K562 (cell line): Measurements from ENCODE around the gene ZNF626. TPM values are rescaled to one million over a fixed set of nuclear protein-coding genes. Genes with fewer than 3 reads are reported as not detected.

Experiments used
- ATAC-seq: fragments of 200-7000 bp; cut with Tn5 transposase; 3 replicates; pipeline ENCODE4 v1.9.1; 2020; ENCODE audit warnings: moderate library complexity
- BruUV-seq: library from RNA; stranded (reverse); fragments of 400-500 nt; replicated peaks from 2 replicates; lab custom pipeline; 2021; lab: Mats Ljungman, UMichigan
- CTCF ChIA-PET: fragments of 300-600 bp; formaldehyde crosslinking; extraction: SDS; loops from one replicate; lab custom pipeline; 2021; ENCODE audit warnings: low intra/inter-chr PET ratio; lab: Yijun Ruan, JAX
- POLR2A ChIA-PET: fragments of 300-600, 350-650 bp; sonication (Branson Sonifier 250); formaldehyde crosslinking; extraction: SDS; loops from one replicate; lab custom pipeline; 2021; ENCODE audit warnings: antibody characterized with exemption, inconsistent platforms; lab: Yijun Ruan, JAX
- DNase-seq, 4 experiments: peaks; one replicate each; pipeline versions ENCODE4 v3.0.0 to v3.0.0-alpha.2; 2011 to 2018; ENCODE audit warnings: low spot score in 3 of 4, mixed read lengths in 3 of 4; ENCODE audit errors: extremely low read depth in 1 of 4
- FAIRE-seq: peaks from 2 replicates; lab custom pipeline; 2011; peaks lifted over from hg19 to GRCh38; lab: Jason Lieb, UNC
- H2AFZ ChIP-seq: 2 replicates; pipeline ENCODE4 v1.6.0; 2011; ENCODE audit warnings: low read depth, low read length, control low read depth, inconsistent platforms
- H3K27ac ChIP-seq: fragments of 200-600 bp; 3 replicates; pipeline ENCODE4 v1.8.0; 2011; ENCODE audit warnings: low read depth, mild to moderate bottlenecking, control low read depth, inconsistent platforms, low read length, moderate library complexity, mixed read lengths; ENCODE audit errors: extremely low read depth
- H3K27me3 ChIP-seq, 2 experiments: fragments of 300-600 bp in 1 of 2; 2 replicates in 1 of 2; 3 replicates in 1 of 2; pipeline versions ENCODE4 v1.6.0 to v1.8.0; 2011; ENCODE audit warnings: inconsistent platforms in 2 of 2, low read length in 2 of 2, mild to moderate bottlenecking in 1 of 2, mixed read lengths in 1 of 2, moderate library complexity in 1 of 2; ENCODE audit not compliant: control insufficient read depth in 2 of 2, insufficient read depth in 2 of 2
- H3K36me3 ChIP-seq: fragments of 300-600 bp; 3 replicates; pipeline ENCODE4 v1.8.0; 2011; ENCODE audit warnings: mild to moderate bottlenecking, low read length, inconsistent platforms; ENCODE audit not compliant: control insufficient read depth, insufficient read depth
- H3K4me1 ChIP-seq, 2 experiments: fragments of 200-600 bp in 1 of 2; replicated peaks in 1 of 2; 2 replicates in 1 of 2; 3 replicates in 1 of 2; pipeline versions ENCODE4 v1.5.1 to v1.8.0; 2011; ENCODE audit warnings: inconsistent platforms in 2 of 2, low read length in 2 of 2, mild to moderate bottlenecking in 1 of 2, mixed read lengths in 1 of 2, moderate library complexity in 1 of 2; ENCODE audit not compliant: control insufficient read depth in 2 of 2, insufficient read depth in 2 of 2
- H3K4me2 ChIP-seq: 2 replicates; pipeline ENCODE4 v1.6.1; 2011; ENCODE audit warnings: low read length, control low read depth, inconsistent platforms, mixed read lengths; ENCODE audit not compliant: insufficient read depth
- H3K4me3 ChIP-seq: fragments of 200-600 bp; sonication (generic), shearing (Covaris generic); 2 replicates; pipeline ENCODE4 v1.5.1; 2016; ENCODE audit warnings: control low read depth, inconsistent platforms
- H3K79me2 ChIP-seq: fragments of 200-600 bp; 3 replicates; pipeline ENCODE4 v1.8.0; 2011; ENCODE audit warnings: low read length, inconsistent platforms; ENCODE audit not compliant: control insufficient read depth, insufficient read depth
- H3K9ac ChIP-seq, 2 experiments: 2 replicates each; pipeline versions ENCODE4 v1.6.0 to v1.6.1; 2011; ENCODE audit warnings: low read depth in 2 of 2, low read length in 2 of 2, control low read depth in 1 of 2, inconsistent platforms in 1 of 2, mild to moderate bottlenecking in 1 of 2, mixed read lengths in 1 of 2; ENCODE audit not compliant: insufficient read depth in 1 of 2
- H3K9me1 ChIP-seq: one replicate; pipeline ENCODE4 v1.6.0; 2011; ENCODE audit warnings: inconsistent platforms, mild to moderate bottlenecking, low read length, moderate library complexity; ENCODE audit not compliant: control insufficient read depth, insufficient read depth
- H3K9me3 ChIP-seq: replicated peaks from 2 replicates; pipeline ENCODE4 v1.5.1; 2011; ENCODE audit warnings: low read depth, low read length, inconsistent platforms; ENCODE audit not compliant: control insufficient read depth, insufficient read depth
- H4K20me1 ChIP-seq: replicated peaks from 2 replicates; pipeline ENCODE4 v1.6.1; 2011; ENCODE audit warnings: low read length, inconsistent platforms, mixed read lengths; ENCODE audit not compliant: control insufficient read depth, insufficient read depth
- HOMEZ ChIP-seq: fragments of 250-450 bp; sonication (Bioruptor Pico); IDR thresholded peaks from 2 replicates; pipeline ENCODE4 v1.4.0; 2020; ENCODE audit warnings: mild to moderate bottlenecking, moderate library complexity
- MCM3 ChIP-seq: fragments of 450-650 bp; IDR thresholded peaks from 2 replicates; pipeline ENCODE4 v1.6.1; 2016
- NONO ChIP-seq, 2 experiments: fragments of 200-400 bp in 1 of 2; fragments of 450-650 bp in 1 of 2; formaldehyde crosslinking in 1 of 2; IDR thresholded peaks; 2 replicates each; pipeline ENCODE4 v1.6.1; 2017; ENCODE audit warnings: low read depth in 2 of 2, mild to moderate bottlenecking in 2 of 2, moderate library complexity in 2 of 2, low read length in 1 of 2
- RBM14 ChIP-seq: fragments of 200-400 bp; formaldehyde crosslinking; IDR thresholded peaks from 2 replicates; pipeline ENCODE4 v1.6.1; 2018; ENCODE audit warnings: low read depth, mild to moderate bottlenecking, low read length, moderate library complexity, borderline replicate concordance; ENCODE audit not compliant: insufficient read depth
- SMARCC2 ChIP-seq: fragments of 450-650 bp; IDR thresholded peaks from 2 replicates; pipeline ENCODE4 v1.6.1; 2017; ENCODE audit warnings: antibody characterized with exemption, moderate library complexity, mild to moderate bottlenecking, low read depth
- THRAP3 ChIP-seq: fragments of 450-650 bp; IDR thresholded peaks from 2 replicates; pipeline ENCODE4 v1.6.1; 2016; ENCODE audit warnings: mild to moderate bottlenecking, inconsistent platforms, borderline replicate concordance
- ZBTB7A ChIP-seq: IDR thresholded peaks from 2 replicates; pipeline ENCODE4 v1.6.1; 2011; ENCODE audit warnings: low read depth, mild to moderate bottlenecking, low read length, moderate library complexity, borderline replicate concordance; ENCODE audit not compliant: control insufficient read depth
- ZNF224 ChIP-seq: sonication (generic); formaldehyde crosslinking; IDR thresholded peaks from 2 replicates; pipeline ENCODE4 v1.8.0; 2022; ENCODE audit warnings: mild to moderate bottlenecking, missing genetic modification reagents
- ZNF507 ChIP-seq: conservative IDR thresholded peaks from 2 replicates; pipeline ENCODE4 v1.6.1; 2017; ENCODE audit warnings: missing genetic modification characterization, missing compliant biosample characterization
- WGBS: fragments of 100-300 bp; shearing (Covaris generic); methylation state at CpG from one replicate; pipeline ENCODE4 v1.1.6; 2016; ENCODE audit warnings: low coverage, mixed read lengths; ENCODE audit not compliant: insufficient coverage; ENCODE audit errors: missing lambda C conversion rate; 5-methylcytosine and 5-hydroxymethylcytosine counted together
- in situ Hi-C: fragments of 300-500 bp; cut with MboI; formaldehyde crosslinking; loops from 4 replicates; pipeline ENCODE4 v1.15.0; 2018; ENCODE audit warnings: inconsistent platforms, mixed read lengths
- intact Hi-C: fragments of 100-400 bp; cut with micrococcal nuclease; formaldehyde crosslinking; loops from 2 replicates; pipeline ENCODE4 v1.14.2; 2022
- polyA plus RNA-seq, 8 experiments: library from polyadenylated mRNA; depleted of rRNA in 4 of 8; stranded (reverse) in 5 of 8; unstranded in 3 of 8; fragments of >200 nt; fragmentation: Nextera tagmentation in 2 of 8; fragmentation: Illumina TruSeq in 1 of 8; extraction: Ambion mirVana in 2 of 8; extraction: Trizol in 1 of 8; gene quantifications; 2 replicates each; pipeline versions ENCODE4 v1.2.1 to v1.2.3, GENCODE V29; 2011 to 2014; ENCODE audit warnings: inconsistent platforms in 1 of 8, missing spikeins in 1 of 8
- total RNA-seq, 7 experiments: library from RNA; depleted of rRNA in 6 of 7; stranded (reverse); fragments of >200 nt in 6 of 7; fragmentation: Illumina TruSeq in 2 of 7; extraction: Trizol in 2 of 7; gene quantifications; 2 replicates each; pipeline versions ENCODE4 v1.2.1 to v1.2.3, GENCODE V29; 2011 to 2021; ENCODE audit warnings: low replicate concordance in 1 of 7

The ZNF626 gene
- total and polyA plus RNA-seq, 9 of the 15 experiments (the other 6 are each of a cell fraction or from before 2014, with no cell fraction given) = 1.6 to 7.7 (median 4.1) TPM

- BruUV-seq = no TSS peak
- Histone ChIP-seq H3K36me3 (no peaks in the 10 kb centered on the region), H3K27me3 (no peaks in the 10 kb centered on the region), H2AFZ (no peak overlapping the region), H3K4me2 (no peak overlapping the region), H3K9ac (no peak overlapping the region), H3K4me3 (no peak overlapping the region), H3K79me2 (no peaks in the 10 kb centered on the region), H3K9me3 (no peaks in the 10 kb centered on the region), H4K20me1 (no peaks in the 10 kb centered on the region), H3K27ac (no peak overlapping the region), H3K4me1 (no peaks in the 10 kb centered on the region), H3K9me1 (no peaks in the 10 kb centered on the region)
- FAIRE-seq (no peak), ATAC-seq (no peak), DNase-seq (no peak)
- TF ChIP-seq ZBTB7A = no peak
- no peak for TF ChIP-seq THRAP3
- TF ChIP-seq HOMEZ = no peak
- TF ChIP-seq SMARCC2 = no peak
- no peak for TF ChIP-seq ZNF507
- no peak for TF ChIP-seq ZNF224 (CRISPR knock-in tag)
- TF ChIP-seq MCM3 = no peak
- no peak for TF ChIP-seq NONO (IDR thresholded peaks at IDR 0.05; ENCODE audit: low read depth in 2 of 2, low read length in 1 of 2)
- TF ChIP-seq RBM14 = no peak
- WGBS = 0% methylated on average over 5 of the region's 5 CpGs
- CTCF ChIA-PET = no interaction called here
- intact Hi-C loops (no loop called here), in situ Hi-C loops (no loop called here)
- POLR2A ChIA-PET = no interaction called here
Observed at GRCh38 chr19:20612711-20613316, 48.6 kb downstream of the ZNF626 start.
